Esophagus muscularis mucosa (tissue), 3 donors: ENCODE results near the gene KLHL11.
"Not testable (repeated sequence)": the region's sequence is repeated elsewhere in the genome, so short reads cannot be mapped to it uniquely, and the experiment has no call there.

ENCODE experiments used
- POLR2AphosphoS5 ChIP-seq, 2 donors: sonication (generic); formaldehyde crosslinking; IDR thresholded peaks; one replicate each; pipeline ENCODE4 v1.6.1; 2017; ENCODE audit warnings: antibody characterized with exemption in 2 of 2
- TF ChIP-seq, protein P1 (sequence below), 3 experiments: fragments of 200-600 bp in 2 of 3; fragments of 450-650 bp in 1 of 3; sonication (generic) in 2 of 3; IDR thresholded peaks; one replicate each; pipeline ENCODE4 v1.5.1; 2017 to 2019; ENCODE audit warnings: antibody characterized with exemption in 3 of 3, mild to moderate bottlenecking in 2 of 3, moderate library complexity in 1 of 3

DNA sequence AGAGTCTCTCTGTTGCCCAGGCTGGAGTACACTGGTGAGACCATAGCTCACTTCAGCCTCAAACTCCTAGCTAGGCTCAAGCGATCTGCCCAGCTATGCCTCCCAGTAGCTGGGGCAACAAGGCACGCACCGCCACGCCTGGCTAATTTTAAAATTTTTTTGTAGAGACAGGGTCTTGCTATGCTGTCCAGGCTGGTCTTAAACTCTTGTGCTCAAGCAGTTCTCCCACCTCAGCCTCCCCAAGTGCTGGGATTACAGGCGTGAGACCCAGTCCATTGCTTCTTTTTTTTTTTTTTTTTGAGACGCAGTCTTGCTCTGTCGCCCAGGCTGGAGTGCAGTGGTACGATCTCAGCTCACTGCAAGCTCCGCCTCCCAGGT is 9.1 kb upstream of the KLHL11 start:
- TF ChIP-seq, protein P1, sequence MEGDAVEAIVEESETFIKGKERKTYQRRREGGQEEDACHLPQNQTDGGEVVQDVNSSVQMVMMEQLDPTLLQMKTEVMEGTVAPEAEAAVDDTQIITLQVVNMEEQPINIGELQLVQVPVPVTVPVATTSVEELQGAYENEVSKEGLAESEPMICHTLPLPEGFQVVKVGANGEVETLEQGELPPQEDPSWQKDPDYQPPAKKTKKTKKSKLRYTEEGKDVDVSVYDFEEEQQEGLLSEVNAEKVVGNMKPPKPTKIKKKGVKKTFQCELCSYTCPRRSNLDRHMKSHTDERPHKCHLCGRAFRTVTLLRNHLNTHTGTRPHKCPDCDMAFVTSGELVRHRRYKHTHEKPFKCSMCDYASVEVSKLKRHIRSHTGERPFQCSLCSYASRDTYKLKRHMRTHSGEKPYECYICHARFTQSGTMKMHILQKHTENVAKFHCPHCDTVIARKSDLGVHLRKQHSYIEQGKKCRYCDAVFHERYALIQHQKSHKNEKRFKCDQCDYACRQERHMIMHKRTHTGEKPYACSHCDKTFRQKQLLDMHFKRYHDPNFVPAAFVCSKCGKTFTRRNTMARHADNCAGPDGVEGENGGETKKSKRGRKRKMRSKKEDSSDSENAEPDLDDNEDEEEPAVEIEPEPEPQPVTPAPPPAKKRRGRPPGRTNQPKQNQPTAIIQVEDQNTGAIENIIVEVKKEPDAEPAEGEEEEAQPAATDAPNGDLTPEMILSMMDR (IDR thresholded peaks at IDR 0.05): not testable (repeated sequence)
- not testable (repeated sequence) for TF ChIP-seq POLR2AphosphoS5 (IDR thresholded peaks at IDR 0.05)
